ENCODE data around the gene MYO1E. TPM values are rescaled to one million over a fixed set of nuclear protein-coding genes. Genes with fewer than 3 reads are reported as not detected.
A peak's percentile ranks its signal among the peaks of the same experiment; 100 is the strongest.

The MYO1E gene
- total and polyA plus RNA-seq, 2 of the 4 experiments (the other 2 are of a cell fraction), result 13.4 to 37.3 TPM

DNA sequence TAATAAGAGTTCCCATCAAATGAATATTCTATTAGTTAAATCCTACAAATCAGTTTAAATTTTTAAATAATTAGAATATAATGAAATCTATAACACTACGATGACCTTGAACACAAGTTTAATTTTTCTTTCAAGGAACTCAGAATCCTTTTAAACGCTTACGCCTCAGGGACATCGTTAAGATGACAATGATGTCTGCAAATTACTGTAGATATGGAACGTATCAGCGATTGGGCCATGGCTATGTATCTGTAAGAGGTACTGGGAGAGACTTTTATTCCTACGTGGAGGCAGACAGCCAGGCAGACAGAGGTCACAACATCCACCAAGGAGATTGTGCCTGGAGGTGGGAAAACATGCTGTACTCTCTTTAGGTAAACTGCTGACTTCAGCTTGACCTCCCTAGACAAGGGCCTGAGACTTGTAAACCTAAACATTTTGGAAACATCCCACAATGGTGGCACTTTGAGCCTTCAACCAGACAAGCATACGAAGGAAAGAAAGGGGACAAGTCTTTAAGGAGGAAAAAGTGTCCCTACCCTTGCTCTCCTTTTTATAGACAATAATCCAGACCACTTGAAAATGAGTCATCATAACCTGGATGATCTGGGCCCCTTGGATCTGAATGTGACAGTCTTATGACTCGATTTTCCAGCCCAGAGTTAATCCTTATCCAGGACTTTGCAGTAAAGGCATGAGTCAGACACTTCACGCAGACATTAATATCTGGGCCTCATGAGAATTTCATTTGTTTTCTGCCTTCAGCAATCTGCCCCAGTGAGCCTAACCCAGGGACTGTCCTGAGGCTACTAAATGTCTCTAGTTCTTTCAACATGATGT is 172.8 kb downstream of the MYO1E start:
- H2AFZ ChIP-seq (replicated peaks; ENCODE audit: low read length, poor library complexity), result peak overlapping the region; percentile 28
- H2BK20ac ChIP-seq (ENCODE audit: low read depth, low read length), result peak overlapping the region; percentile 51; the same call in 1 of the 2 replicates
- H3K4me1 ChIP-seq (ENCODE audit: control insufficient read depth, insufficient read depth, low read length), result peaks cover 5% of the 10 kb centered on the region
- WGBS, 2 experiments (ENCODE audit: extremely low coverage in 2 of 2, insufficient read length in 1 of 2), result 0% methylated on average over 2 of the region's 10 CpGs; no CpG with 5 or more reads in 1 of the 2 experiments
- BruUV-seq (replicated peaks), result no TSS peak
- peak overlapping the region; percentile 53 for H2BK5ac ChIP-seq (ENCODE audit: low read depth, low read length, poor library complexity, severe bottlenecking)
- H3K36me3 ChIP-seq (ENCODE audit: control insufficient read depth, insufficient read depth, low read length), result peaks cover 18% of the 10 kb centered on the region
- H4K5ac ChIP-seq (ENCODE audit: low read depth, low read length), result peak overlapping the region; percentile 5; the same call in 1 of the 2 replicates
- peak; percentile 85 for DNase-seq
- no peaks in the 10 kb centered on the region for H3K27me3 ChIP-seq (ENCODE audit: control insufficient read depth, insufficient read depth, low read length)
- H3K18ac ChIP-seq (ENCODE audit: low read depth, low read length), result peak overlapping the region; percentile 66; the same call in 1 of the 2 replicates
- dilution Hi-C loops (cut with HindIII; ENCODE audit: low sequenced_read_pairs, unreplicated experiment) (no loop called here), in situ Hi-C loops (cut with MboI; ENCODE audit: low sequenced_read_pairs) (no loop called here), intact Hi-C loops (cut with micrococcal nuclease) (no loop called here)
- H3K4ac ChIP-seq (ENCODE audit: low read depth, low read length), result peak overlapping the region; percentile 71
- H2AK9ac ChIP-seq (replicated peaks; ENCODE audit: low read depth, low read length, poor library complexity), result peak overlapping the region; percentile 12
- H2AK5ac ChIP-seq (ENCODE audit: low read depth, low read length), result peak overlapping the region; percentile 37
- H3K79me1 ChIP-seq (ENCODE audit: low read depth in 1 of 2, low read length in 2 of 2), result peaks cover 0 to 15% of the 10 kb centered on the region in 2 experiments; a peak in 2 of 4 replicates
- peak overlapping the region; percentile 19; the same call in 1 of the 2 replicates for H4K91ac ChIP-seq (ENCODE audit: insufficient read depth, low read depth, low read length)
- no peak overlapping the region for H3K4me2 ChIP-seq (ENCODE audit: low read depth, low read length)
- peak overlapping the region; percentile 65 for H2BK120ac ChIP-seq (ENCODE audit: low read depth, low read length)
- H3K14ac ChIP-seq (replicated peaks; ENCODE audit: low read depth, low read length), result peak overlapping the region; percentile 49
- no peaks in the 10 kb centered on the region for H4K20me1 ChIP-seq (ENCODE audit: insufficient read depth, low read length)
- POLR2A ChIA-PET (ENCODE audit: unreplicated experiment), result no interaction called here
- H4K8ac ChIP-seq (ENCODE audit: low read depth in 2 of 2, low read length in 2 of 2), result peak overlapping the region in 1 of 2 experiments; percentile 61; a peak in 2 of 4 replicates
- no peak overlapping the region for H3K56ac ChIP-seq (ENCODE audit: extremely low read depth, insufficient read depth, low read length)
- peak overlapping the region; percentile 46; the same call in 1 of the 2 replicates for H3K23ac ChIP-seq (ENCODE audit: low read depth, low read length)
- ATAC-seq (ENCODE audit: low read depth), result peak; percentile 73
- H2BK15ac ChIP-seq (ENCODE audit: low read depth, low read length), result peak overlapping the region; percentile 11; the same call in 1 of the 3 replicates
- no peak overlapping the region for H3K9ac ChIP-seq (ENCODE audit: low read depth, low read length)
- no peak overlapping the region for H3K4me3 ChIP-seq (ENCODE audit: insufficient read depth, low read depth, low read length)
- TF ChIP-seq MAFK (IDR thresholded peaks at IDR 0.05; ENCODE audit: low read depth, low read length) (no peak), RCOR1 (IDR thresholded peaks at IDR 0.05; ENCODE audit: insufficient replicate concordance, low read length) (no peak), CHD1 (IDR thresholded peaks at IDR 0.05; ENCODE audit: low read depth, low read length) (no peak), NFE2L2 (IDR thresholded peaks at IDR 0.05; ENCODE audit: low read depth, low read length) (no peak), POLR2A (IDR thresholded peaks at IDR 0.05; ENCODE audit: low read depth, low read length) (no peak), BHLHE40 (IDR thresholded peaks at IDR 0.05; ENCODE audit: low read depth, low read length) (peak; percentile 16; the same call in 1 of the 2 replicates), CEBPB (IDR thresholded peaks at IDR 0.05; ENCODE audit: low read depth, low read length) (no peak), FOS (IDR thresholded peaks at IDR 0.05; ENCODE audit: low read depth, low read length) (peak; percentile 65), MXI1 (IDR thresholded peaks at IDR 0.05; ENCODE audit: borderline replicate concordance, low read depth, low read length) (no peak), MAZ (IDR thresholded peaks at IDR 0.05; ENCODE audit: borderline replicate concordance, low read depth, low read length) (no peak), RFX5 (IDR thresholded peaks at IDR 0.05; ENCODE audit: low read depth, low read length) (no peak), CTCF (conservative IDR thresholded peaks at IDR 0.05; ENCODE audit: low read depth, low read length) (no peak)
- TF ChIP-seq, protein P1, sequence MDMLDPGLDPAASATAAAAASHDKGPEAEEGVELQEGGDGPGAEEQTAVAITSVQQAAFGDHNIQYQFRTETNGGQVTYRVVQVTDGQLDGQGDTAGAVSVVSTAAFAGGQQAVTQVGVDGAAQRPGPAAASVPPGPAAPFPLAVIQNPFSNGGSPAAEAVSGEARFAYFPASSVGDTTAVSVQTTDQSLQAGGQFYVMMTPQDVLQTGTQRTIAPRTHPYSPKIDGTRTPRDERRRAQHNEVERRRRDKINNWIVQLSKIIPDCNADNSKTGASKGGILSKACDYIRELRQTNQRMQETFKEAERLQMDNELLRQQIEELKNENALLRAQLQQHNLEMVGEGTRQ (IDR thresholded peaks at IDR 0.05; ENCODE audit: low read depth, low read length), result no peak
- 0 out of 2 replicates have a peak overlapping the region, but pooled peaks have one; percentile 15 for H3K27ac ChIP-seq (ENCODE audit: insufficient read depth, low read length)
- peaks cover 15% of the 10 kb centered on the region for H3K9me1 ChIP-seq (ENCODE audit: insufficient read depth, low read length)
- CTCF ChIA-PET, result no interaction called here
- no peaks in the 10 kb centered on the region for H3K9me3 ChIP-seq (ENCODE audit: control insufficient read depth, insufficient read depth, low read length)

All from IMR-90 (cell line).